GM12875 (cell line): ENCODE measurements around the gene NMS.

Experiments
- H3K4me3 ChIP-seq: one replicate; pipeline ENCODE4 v1.5.1; 2011; ENCODE audit warnings: low read depth, low read length, control low read depth
- TF ChIP-seq, protein P1 (sequence below): IDR thresholded peaks from 2 replicates; pipeline ENCODE4 v1.5.1; 2011; ENCODE audit warnings: low read depth, mild to moderate bottlenecking, control low read depth, inconsistent platforms, low read length, moderate library complexity, borderline replicate concordance; ENCODE audit not compliant: insufficient read depth

Gene NMS

GRCh38 chr2:100484390-100484789 is 14.1 kb downstream of the NMS start:
- H3K4me3 ChIP-seq = no peak overlapping the region
- TF ChIP-seq, protein P1, sequence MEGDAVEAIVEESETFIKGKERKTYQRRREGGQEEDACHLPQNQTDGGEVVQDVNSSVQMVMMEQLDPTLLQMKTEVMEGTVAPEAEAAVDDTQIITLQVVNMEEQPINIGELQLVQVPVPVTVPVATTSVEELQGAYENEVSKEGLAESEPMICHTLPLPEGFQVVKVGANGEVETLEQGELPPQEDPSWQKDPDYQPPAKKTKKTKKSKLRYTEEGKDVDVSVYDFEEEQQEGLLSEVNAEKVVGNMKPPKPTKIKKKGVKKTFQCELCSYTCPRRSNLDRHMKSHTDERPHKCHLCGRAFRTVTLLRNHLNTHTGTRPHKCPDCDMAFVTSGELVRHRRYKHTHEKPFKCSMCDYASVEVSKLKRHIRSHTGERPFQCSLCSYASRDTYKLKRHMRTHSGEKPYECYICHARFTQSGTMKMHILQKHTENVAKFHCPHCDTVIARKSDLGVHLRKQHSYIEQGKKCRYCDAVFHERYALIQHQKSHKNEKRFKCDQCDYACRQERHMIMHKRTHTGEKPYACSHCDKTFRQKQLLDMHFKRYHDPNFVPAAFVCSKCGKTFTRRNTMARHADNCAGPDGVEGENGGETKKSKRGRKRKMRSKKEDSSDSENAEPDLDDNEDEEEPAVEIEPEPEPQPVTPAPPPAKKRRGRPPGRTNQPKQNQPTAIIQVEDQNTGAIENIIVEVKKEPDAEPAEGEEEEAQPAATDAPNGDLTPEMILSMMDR = no peak

- TF ChIP-seq, protein P1 = no peak
- H3K4me3 ChIP-seq = no peak overlapping the region
These were observed 15.1 kb downstream of the NMS start for GRCh38 chr2:100485396-100485795.

- TF ChIP-seq, protein P1 = no peak
- H3K4me3 ChIP-seq = no peak overlapping the region
These were observed 24.4 kb downstream of the NMS start for GRCh38 chr2:100494712-100495111.

GRCh38 chr2:100502782-100503181 is 32.5 kb downstream of the NMS start:
- TF ChIP-seq, protein P1 = no peak
- no peak overlapping the region for H3K4me3 ChIP-seq

- TF ChIP-seq, protein P1 = no peak
- H3K4me3 ChIP-seq = no peak overlapping the region
These were observed 34.3 kb downstream of the NMS start for GRCh38 chr2:100504542-100504941.

GRCh38 chr2:100509066-100509465 is 38.8 kb downstream of the NMS start:
- TF ChIP-seq, protein P1 = no peak
- H3K4me3 ChIP-seq = no peak overlapping the region

DNA sequence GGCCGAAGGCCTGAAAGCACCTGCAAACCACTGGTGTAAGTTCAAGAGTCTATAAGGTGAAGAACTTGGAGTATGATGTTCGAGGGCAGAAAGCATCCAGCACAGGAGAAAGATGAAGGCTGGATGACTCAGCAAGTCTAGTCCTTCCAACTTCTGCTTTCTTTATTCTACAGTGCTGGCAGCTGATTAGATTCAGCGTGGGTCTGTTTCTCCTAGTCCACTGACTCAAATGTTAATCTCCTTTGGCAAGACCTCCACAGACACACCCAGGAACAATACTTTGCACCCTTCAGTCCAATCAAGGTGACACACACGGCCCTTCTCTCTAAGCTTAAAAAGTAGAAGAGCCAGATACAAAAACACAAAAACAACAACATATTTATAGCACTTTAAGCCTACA is 43.4 kb downstream of the NMS start:
- H3K4me3 ChIP-seq = no peak overlapping the region
- TF ChIP-seq, protein P1 = no peak
